OCI-M1 (cell line): ENCODE data around the gene KLHL22.
"Not testable (repeated sequence)": the region's sequence is repeated elsewhere in the genome, so short reads cannot be mapped to it uniquely, and the experiment has no call there.

Experiments
- DNase-seq: peaks from one replicate; lab custom pipeline; 2025; lab: John Stamatoyannopoulos, UW

Gene KLHL22

GRCh38 chr22:20399866-20400605, 95.6 kb downstream of the KLHL22 start:
- DNase-seq: no peak

- no peak for DNase-seq
Measured at GRCh38 chr22:20398420-20398819, 97.2 kb downstream of the KLHL22 start.

DNA sequence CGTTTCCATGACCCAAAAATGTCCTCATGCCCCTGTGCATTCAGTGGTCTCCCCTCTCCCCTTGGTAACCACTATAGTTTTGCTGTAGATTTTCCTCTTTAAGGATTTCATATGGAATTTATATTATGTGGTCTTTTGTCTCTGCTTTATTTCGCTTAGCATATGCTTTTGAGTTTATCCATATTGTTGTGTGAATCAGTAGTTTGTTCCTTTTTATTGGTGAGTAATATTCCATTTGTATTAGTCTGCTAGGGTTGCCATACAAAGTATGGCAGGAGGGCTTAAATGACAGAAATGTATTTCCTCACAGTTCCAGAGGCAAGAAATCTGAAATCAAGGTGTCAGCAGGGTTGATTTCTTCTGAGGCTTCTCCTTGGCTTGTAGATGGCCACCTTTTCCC, 98.1 kb downstream of the KLHL22 start:
- DNase-seq: no peak

GRCh38 chr22:20396639-20397038, 99.0 kb downstream of the KLHL22 start:
- DNase-seq: no peak

GRCh38 chr22:20395907-20396287, 99.7 kb downstream of the KLHL22 start:
- no peak for DNase-seq

- no peak for DNase-seq
Measured at GRCh38 chr22:20395181-20395906, 100.3 kb downstream of the KLHL22 start.

DNA sequence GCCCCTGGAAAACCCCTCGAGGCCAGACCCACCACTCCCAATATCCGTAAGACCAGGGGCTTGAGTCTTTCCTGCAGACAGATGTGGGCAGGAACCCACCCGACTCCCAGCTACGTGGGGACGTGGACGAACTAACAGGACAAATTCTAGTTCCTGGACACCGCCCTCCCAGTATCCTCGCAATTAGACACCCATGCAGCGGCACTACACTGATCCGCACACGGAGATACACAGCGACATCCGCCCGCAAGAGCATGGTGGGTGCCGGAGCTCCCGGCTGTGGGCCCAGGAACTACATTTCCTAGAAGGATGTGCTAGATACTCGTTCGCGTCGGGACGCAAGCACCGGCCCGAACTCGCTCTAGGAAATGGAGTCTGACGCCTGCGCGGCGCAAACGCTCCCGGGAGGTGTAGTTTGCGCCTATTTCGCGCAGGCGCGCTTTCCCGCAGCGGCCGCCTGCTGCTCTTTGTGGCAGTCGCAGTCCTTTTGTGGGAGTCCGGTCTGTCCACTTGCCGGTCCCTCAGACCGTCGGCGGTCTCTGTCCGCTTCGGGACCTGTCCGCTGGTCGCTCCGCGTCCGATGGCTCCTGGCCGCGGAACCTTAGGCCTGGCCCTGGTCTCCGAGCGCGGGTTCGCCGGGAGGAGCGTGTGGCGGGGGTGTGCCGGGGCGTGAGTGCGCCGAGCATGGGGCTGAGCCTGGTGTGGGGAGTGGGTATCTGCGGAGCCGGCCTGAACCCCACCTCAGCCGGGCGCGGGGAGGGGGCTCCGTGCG, 101.7 kb downstream of the KLHL22 start, which contains the start of gene ZNF74:
Gene ZNF74 (plus strand): TSS at position 447 of the 772 bp plus-strand sequence. CDS start 478 bp downstream, outside the sequence.
- peak; percentile 98 for DNase-seq

DNA sequence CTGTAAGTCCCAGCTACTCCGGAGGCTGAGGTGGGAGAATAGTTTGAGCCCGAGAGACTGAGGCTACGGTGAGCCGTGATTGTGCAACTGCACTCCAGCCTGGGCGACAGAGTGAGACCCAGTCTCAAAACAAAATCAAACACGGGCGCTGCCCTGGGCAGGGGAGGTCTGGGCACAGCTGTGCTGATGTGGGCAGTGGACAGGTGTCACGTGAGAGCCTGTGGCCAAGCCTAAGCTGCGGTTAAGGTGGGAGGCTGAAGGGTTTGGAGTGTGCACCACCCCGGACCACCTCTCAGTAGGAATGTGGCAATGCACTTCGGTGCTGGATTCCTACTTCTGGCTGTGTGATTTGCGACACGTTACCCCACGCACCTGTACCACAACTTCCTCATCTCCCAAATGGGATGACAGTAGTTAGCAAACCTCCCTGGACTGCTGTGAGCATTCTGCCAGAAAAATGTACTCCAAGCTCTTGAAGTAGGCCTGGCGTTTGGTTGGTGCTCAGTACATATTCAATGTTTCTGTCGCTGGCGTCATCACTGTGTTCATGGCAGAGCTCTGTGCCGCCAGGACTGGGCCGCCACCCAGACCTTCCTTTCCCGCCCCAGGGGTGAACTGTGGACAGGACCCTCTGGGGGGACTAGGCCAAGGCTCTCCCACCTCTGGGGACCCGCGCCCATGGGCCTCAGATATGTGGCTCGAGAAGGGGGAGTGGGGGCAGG, 102.5 kb downstream of the KLHL22 start:
- no peak for DNase-seq

DNA sequence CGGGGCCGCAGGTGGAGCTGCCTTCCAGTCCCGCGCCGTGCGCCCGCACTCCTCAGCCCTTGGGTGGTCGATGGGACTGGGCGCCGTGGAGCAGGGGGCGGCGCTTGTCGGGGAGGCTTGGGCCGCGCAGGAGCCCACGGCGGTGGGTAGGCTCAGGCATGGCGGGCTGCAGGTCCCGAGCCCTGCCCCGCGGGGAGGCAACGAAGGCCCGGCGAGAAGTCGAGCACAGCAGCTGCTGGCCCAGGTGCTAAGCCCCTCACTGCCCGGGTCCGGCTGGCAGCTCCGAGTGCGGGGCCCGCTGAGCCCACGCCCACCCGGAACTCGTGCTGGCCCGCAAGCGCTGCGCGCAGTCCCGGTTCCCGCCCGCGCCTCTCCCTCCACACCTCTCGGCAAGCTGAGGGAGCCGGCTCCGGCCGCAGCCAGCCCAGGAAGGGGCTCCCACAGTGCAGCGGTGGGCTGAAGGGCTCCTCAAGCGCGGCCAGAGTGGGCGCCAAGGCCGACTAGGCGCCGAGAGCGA, 103.2 kb downstream of the KLHL22 start:
- not testable (repeated sequence) for DNase-seq
